GM18861 (cell line): ENCODE results near the gene INIP.
"Not testable (repeated sequence)": the region's sequence is repeated elsewhere in the genome, so short reads cannot be mapped to it uniquely, and the experiment has no call there.

Experiments used
- ATAC-seq: cut with Tn5 transposase; IDR thresholded peaks from one replicate; pipeline ENCODE4 v1.9.1; 2021; ENCODE audit not compliant: unreplicated experiment

Gene INIP

GRCh38 chr9:112677040-112677439, 40.9 kb downstream of the INIP start:
- ATAC-seq = no peak

GRCh38 chr9:112673221-112673620, 44.7 kb downstream of the INIP start:
- not testable (repeated sequence) for ATAC-seq

GRCh38 chr9:112670991-112671625, 46.8 kb downstream of the INIP start:
- ATAC-seq = no peak

- no peak for ATAC-seq
Measured at GRCh38 chr9:112669326-112669725, 48.6 kb downstream of the INIP start.

GRCh38 chr9:112665347-112665746, 52.6 kb downstream of the INIP start:
- ATAC-seq = no peak

GRCh38 chr9:112664531-112664930, 53.4 kb downstream of the INIP start:
- ATAC-seq = no peak

- no peak for ATAC-seq
Measured at GRCh38 chr9:112663681-112664080, 54.2 kb downstream of the INIP start.

- no peak for ATAC-seq
Measured at GRCh38 chr9:112659906-112660305, 58.0 kb downstream of the INIP start.

GRCh38 chr9:112655668-112656067, 62.2 kb downstream of the INIP start:
- no peak for ATAC-seq

- no peak for ATAC-seq
Measured at GRCh38 chr9:112654282-112654681, 63.6 kb downstream of the INIP start.

GRCh38 chr9:112648624-112649023, 69.3 kb downstream of the INIP start:
- ATAC-seq = no peak

- ATAC-seq = no peak
Measured at GRCh38 chr9:112647596-112647995, 70.3 kb downstream of the INIP start.

GRCh38 chr9:112642126-112642525, 75.8 kb downstream of the INIP start:
- ATAC-seq = no peak

GRCh38 chr9:112640311-112640710, 77.6 kb downstream of the INIP start:
- no peak for ATAC-seq
